ENCODE results near the gene ADH1C. TPM values are rescaled to one million over a fixed set of nuclear protein-coding genes. Genes with fewer than 3 reads are reported as not detected.

The ADH1C gene
- total RNA-seq, 1 donor from 2014 or later = 4.0 TPM

DNA sequence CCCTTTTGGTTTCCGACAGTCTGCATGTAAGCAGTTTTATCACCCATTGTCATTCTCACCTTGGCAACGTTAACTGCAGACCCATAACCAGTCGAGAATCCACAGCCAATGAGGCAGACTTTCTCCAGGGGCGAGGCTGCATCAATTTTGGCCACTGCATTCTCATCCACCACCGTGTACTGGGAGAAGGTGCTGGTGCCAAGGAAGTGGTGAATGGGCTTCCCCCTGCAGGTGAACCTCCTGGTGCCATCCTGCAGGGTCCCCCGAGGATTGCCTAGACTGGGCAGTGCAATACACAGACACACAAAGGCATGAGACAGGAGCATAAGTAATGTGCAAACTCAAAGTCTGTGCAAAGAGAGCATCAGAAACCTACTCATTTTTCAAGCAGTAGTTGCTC, 36.7 kb downstream of the ADH1C start:
- intact Hi-C loops (cut with DNase I) = no loop called here
- DNase-seq (ENCODE audit: low spot score) = no peak

GRCh38 chr4:99314211-99314610, 38.3 kb downstream of the ADH1C start:
- intact Hi-C loops (cut with DNase I) = no loop called here
- DNase-seq (ENCODE audit: low spot score) = no peak

DNA sequence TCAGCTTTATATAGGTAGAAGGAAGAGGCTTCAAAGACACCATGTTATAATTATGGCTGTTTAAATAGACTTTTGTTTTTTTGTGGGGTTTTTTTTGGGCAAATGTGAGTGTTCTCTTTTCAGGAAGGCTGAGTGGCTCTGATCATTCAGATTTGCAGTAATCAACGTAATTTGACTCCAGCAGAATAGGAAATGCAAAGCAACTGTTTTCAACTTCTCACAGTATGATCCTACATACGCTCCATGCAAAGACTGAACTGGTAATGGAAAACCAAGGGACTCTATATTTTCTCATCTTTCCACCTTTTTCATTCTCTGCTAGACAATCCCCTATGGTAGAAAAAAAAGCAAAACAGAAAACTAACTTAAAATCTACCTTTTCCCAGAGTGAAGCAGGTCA, 42.2 kb downstream of the ADH1C start:
- intact Hi-C loops (cut with DNase I) = no loop called here
- DNase-seq (ENCODE audit: low spot score) = no peak

- no peak for DNase-seq (ENCODE audit: low spot score)
- intact Hi-C loops (cut with DNase I) = no loop called here
These were observed 46.7 kb downstream of the ADH1C start for GRCh38 chr4:99305638-99306400.

DNA sequence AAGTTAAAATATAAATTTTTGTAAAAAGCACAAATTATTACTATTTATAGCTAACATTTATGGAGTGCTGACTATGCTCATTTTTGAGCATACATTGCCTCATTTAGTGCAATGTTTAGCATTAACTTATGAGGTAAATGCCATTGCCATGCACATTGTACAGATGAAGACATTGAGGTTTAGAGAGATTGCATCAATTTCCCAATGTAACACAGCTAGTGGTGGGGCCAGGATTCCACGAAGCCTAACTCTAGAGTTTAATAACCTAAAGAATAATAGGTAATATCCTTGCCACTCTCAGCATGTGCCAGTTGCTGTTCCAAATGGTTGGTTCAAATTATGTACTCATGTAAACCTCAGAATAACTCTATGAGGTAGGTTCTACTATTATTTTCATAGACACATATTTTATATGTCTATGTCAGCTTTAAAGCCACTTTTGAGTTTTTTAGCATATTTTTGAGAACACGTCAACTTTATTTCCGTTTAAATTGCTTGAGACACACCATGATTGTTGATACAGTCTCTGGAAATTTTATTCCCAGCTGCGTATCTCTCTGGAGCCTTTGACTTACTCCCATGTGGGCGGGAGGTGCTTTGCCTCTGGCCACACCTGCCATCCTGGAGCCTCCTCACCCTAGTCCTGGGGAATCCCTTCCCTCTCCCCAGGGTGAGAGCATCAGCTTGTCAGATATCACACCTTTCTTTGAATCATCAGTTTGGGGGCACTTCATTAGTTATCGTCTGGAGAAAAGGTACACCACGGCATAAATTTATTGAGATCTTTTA, 51.0 kb downstream of the ADH1C start:
- DNase-seq (ENCODE audit: low spot score) = no peak
- intact Hi-C loops (cut with DNase I) = no loop called here

DNA sequence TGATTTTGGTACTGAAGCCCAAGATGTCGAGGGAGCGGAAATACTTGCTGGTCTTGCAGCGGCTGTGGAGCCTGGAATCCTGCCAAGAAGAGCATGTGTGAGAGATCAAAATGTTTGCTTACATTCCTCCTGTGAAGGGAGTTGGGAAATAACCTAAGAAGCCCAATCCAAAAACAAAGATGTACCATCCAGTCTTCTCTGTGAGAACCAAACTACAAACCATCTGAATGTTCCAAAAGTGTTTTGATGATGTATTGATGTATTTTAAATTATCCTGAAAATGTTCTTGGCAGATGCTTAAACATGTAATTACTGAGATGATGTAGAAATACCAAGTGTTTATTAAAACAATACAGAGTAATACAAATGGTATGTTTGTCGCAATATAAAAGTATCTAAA, 51.6 kb downstream of the ADH1C start:
- intact Hi-C loops (cut with DNase I) = no loop called here
- DNase-seq (ENCODE audit: low spot score) = peak; percentile 82

DNA sequence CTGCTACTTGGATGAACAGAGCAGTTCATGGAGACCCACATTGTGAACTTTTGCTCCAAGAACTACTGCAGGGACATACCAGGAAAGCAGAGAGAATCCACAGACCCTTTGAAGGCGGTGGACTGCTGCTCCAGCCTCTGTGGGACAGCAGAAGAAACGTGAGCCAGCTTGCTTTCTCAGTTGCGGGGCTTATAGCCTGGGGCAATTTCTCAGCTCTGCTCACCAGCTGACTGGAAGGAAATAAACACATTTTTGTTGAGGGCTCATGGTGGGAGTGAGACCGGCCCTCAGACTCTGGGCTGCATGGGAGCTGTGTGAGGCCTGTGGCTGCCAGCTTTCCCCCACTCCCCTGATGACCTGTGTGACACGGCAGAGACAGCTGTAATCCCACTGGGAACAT, 59.2 kb downstream of the ADH1C start:
- no peak for DNase-seq (ENCODE audit: low spot score)
- intact Hi-C loops (cut with DNase I) = no loop called here

DNA sequence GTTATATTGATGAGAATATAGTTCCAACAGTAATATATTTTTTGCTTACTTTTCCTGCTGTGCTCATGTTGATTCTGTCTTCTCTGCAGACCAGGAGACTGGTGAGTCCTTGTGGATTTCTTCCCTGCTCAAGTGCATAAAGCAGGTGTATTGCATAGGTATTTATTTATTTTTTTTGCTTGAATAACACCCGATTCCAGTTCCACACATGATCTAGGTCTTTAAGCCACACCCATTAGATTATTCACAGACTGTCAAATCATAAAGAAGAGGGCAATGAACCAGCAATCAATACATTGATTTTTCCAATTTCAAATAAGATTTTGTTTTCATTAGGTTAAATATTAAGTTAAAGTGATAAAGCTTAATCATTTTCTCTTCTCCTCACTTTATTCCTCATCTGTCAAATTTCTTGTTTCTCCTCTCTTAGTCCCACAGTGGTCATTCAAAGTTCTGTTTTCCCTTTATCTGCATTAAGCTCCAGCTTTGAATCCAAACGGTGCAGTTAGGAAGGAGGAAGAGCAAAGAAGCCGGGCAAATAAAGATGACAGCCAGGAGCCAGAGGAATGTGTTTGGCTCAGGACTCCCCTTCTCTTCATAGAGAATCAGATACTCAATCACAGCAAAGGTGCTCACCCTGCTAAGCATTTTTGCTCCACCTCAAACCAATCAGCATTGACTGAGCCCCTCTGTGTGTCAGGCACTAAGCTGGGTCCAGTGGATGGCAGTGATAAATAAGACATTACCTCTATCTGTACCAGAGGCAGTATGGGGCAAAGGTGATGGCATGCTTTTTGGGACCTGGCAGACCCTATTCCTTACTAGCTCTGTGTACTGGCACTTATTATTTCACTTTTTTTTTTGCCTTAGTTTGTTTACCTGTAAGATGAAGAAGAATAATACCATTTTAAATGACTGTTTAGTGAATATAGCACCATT, 61.4 kb downstream of the ADH1C start, which contains the start of gene ADH1A:
TSS of gene ADH1A (minus strand) at position 138 of the 939 bp plus-strand sequence. CDS start at position 67, 71 bp downstream.
- intact Hi-C loops (cut with DNase I) = no loop called here
- no peak for DNase-seq (ENCODE audit: low spot score)

Other genes starting within 250 kb of the ADH1C start
- not detected for gene ADH4, start 208.4 kb downstream of the ADH1C start, total RNA-seq
- gene ADH6, start 133.5 kb downstream of the ADH1C start, total RNA-seq = not detected
- not detected for gene ADH1A, start 61.8 kb downstream of the ADH1C start, total RNA-seq
- 12.6 TPM for gene ADH1B, start 31.3 kb downstream of the ADH1C start, total RNA-seq
- not detected for gene ADH7, start 82.6 kb upstream of the ADH1C start, total RNA-seq
- gene C4orf17, start 158.3 kb upstream of the ADH1C start, total RNA-seq = not detected
- 2.7 TPM for gene TRMT10A, start 211.3 kb upstream of the ADH1C start, total RNA-seq
- 2.0 TPM for gene MTTP, start 222.1 kb upstream of the ADH1C start, total RNA-seq

All from cardiac septum (tissue), 1 donor.